Measurements from ENCODE around the gene DAPK1.

DAPK1 gene

DNA sequence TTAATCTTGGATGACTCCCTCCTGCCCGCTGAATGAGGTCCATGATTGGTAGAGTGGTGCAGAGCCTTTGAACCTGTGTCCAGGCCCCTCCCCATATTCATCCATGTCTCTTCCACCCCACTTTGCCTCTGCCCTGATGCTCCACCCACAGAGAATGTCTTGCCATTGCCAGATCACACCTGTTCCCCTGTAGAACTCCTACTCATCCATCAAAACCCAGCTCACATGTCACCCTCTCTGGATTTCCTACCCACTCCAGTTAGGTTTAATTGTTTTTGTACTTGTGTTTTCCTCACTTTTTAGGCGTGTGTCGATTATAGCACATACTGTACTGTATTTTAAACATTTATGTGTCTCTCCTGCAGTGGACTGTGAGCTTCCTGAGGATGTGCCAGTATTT lies 121.3 kb downstream of the DAPK1 start:
- no peak for DNase-seq

GRCh38 chr9:87619346-87619745 lies 121.7 kb downstream of the DAPK1 start:
- DNase-seq, result no peak

DNA sequence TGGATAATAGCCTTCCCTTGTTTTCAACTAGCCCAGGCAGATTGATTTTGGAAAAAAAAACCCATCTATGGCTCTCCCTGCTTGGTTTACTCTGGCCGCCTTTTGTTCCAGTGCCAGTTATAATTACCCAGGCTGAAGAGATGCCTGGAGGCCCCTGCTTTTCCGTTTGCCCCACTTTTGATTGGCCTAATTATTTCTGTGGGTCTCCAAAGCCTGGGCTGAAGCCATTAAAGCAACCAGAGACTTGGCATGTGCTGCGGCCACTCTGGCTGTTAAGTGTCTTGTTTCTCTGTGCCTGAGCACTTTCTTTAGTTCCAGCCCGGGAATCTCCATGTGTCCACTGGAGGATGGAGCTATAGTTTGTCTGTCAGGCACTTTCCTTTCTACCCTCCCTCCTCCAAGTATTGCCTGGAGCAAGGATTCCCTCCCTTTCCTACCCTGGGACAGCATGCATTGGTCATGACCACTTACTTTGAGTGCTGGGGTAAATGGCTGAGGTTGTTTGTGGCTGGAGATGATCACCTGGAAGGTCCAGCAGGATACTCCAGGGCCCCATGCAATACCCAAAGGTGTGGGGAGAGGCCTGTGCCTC lies 123.2 kb downstream of the DAPK1 start:
- DNase-seq, result no peak

GRCh38 chr9:87622098-87622497 lies 124.4 kb downstream of the DAPK1 start:
- no peak for DNase-seq

DNA sequence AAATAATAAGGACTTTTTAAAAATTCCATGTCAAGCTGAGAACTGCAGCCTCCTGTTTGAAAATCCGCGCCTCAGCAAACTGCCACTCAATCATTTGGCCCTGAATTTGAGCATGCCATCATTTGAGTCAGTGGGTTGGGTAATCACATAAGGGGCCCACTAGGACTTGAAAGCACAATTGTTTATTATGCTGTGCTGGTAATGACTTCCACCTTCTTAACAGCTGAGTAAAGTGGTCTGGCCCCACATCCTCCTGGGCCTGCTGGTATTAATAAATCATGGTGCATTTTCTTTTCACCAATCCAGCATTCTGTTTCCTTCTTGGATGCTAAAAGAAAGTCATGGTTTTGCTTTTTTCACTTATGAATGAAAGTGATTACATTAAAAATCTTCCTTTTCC lies 125.3 kb downstream of the DAPK1 start:
- DNase-seq, result no peak

DNA sequence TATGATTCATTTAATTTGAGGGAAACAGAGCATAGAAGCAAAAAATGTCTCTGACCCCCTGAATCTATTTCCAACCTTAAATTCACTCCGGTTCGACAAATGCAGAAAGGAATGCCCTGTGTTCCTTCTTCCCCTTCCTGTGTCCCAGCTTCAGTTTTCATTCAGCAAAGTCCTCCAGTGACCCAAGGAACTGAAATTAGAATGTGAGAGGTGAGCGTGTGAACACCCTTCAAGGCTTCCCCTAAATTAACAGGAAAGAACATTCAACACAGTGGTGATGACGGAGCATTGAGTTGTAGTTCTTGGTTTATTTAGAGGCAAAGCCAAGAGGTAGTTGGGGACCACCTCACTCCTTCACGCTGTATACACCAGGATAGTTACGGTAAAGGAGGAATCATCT lies 130.7 kb downstream of the DAPK1 start:
- no peak for DNase-seq

DNA sequence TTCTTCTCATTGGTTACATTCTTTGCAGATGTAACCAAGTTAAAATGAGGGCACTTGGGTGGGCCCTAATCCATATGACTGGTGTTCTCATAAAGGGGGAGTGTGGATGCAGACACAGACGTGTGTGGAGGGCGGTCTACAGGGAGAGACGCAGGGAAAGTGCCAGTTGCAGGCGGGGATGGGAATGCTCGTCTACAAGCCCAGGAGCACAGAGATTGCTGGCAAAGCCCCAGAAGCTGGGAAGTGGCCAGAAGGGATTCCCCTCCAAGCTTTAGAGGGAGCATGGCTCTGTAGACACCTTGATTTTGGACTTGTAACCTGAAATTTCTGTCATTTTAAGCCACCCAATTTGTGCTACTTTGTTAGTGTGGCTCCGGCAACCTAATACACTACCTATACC lies 131.4 kb downstream of the DAPK1 start:
- no peak for DNase-seq

GRCh38 chr9:87630266-87630665 lies 132.6 kb downstream of the DAPK1 start:
- DNase-seq, result no peak

GRCh38 chr9:87630846-87631245 lies 133.2 kb downstream of the DAPK1 start:
- DNase-seq, result no peak

DNA sequence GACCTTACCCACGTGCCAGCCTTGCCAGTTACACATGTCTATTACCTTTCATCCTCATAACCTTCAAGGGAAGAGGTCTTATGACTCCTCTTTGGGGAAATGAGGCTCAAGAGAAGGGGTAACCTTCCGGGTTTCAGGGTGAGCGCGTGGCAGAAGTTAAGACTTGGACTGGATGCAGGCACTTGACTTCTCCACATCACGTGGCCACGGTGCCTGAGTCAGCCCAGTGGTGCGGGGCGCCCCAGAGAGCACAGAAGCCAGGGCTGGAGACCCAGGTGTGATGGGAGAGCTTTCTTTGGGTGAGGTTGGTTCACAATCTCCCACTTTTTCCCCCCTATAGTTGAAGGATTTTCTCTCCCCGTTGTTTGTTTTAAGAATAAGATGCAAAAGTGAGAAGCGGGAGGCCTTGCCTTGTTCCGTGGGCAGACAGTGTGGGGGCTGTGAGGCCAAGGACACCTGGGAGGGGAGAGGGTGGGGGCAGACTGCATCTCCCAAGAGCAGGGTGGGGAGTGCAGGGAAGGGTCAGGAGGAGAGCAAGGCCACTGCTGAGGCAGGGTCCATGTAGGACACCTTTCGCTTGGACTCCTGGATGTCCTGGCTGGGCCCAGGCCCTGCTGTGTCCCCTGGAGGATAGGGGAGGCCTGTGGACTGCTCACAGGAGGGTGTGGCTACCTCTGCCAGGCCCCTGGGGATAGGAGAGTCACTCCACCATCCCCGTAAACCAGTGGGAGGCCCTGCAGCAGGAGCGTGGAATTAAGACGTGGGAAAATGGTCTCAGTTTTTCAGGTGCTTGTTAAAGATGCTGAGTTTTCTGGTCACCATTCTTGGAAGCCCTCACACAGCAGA lies 138.2 kb downstream of the DAPK1 start:
- DNase-seq, result no peak

GRCh38 chr9:87638292-87638691 lies 140.6 kb downstream of the DAPK1 start:
- no peak for DNase-seq

DNA sequence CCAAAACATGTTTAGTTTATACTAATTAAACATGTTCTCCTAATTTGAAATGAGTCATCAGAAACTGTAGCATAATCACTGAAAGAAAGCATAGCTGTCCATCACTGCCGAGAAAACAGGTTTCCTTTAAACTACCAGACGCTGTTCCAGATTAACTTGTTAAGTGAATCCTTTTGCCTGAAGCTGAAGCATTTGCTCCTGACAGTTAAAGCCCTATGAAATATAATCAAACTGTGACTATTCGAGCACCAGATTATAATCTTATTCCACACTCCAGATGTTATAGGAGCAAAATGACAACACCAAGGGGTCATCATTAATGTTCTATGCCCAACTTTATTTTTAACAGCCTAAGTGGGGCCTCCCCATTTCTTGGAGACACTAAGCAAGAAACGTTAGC lies 142.3 kb downstream of the DAPK1 start:
- no peak for DNase-seq

GRCh38 chr9:87640385-87640795 lies 142.7 kb downstream of the DAPK1 start:
- no peak for DNase-seq

DNA sequence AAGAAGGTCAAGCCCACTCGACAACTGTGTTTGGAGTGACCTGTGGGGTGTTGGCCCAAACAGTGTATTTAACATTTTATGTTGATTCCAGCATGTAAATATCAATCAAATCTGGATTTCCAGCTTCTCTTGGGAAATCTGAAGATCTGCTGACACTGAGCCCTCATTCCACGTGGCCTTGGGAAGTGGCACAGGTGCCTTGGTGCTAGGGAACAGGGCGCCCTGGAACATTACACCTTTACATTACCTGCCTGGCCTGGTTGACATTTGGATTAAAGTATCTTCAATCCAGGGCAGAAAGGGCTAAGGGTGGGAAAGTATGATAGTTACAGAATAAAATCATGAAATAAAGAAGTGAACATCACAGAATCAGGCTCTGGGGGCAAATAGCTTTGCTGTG lies 143.4 kb downstream of the DAPK1 start:
- no peak for DNase-seq

DNA sequence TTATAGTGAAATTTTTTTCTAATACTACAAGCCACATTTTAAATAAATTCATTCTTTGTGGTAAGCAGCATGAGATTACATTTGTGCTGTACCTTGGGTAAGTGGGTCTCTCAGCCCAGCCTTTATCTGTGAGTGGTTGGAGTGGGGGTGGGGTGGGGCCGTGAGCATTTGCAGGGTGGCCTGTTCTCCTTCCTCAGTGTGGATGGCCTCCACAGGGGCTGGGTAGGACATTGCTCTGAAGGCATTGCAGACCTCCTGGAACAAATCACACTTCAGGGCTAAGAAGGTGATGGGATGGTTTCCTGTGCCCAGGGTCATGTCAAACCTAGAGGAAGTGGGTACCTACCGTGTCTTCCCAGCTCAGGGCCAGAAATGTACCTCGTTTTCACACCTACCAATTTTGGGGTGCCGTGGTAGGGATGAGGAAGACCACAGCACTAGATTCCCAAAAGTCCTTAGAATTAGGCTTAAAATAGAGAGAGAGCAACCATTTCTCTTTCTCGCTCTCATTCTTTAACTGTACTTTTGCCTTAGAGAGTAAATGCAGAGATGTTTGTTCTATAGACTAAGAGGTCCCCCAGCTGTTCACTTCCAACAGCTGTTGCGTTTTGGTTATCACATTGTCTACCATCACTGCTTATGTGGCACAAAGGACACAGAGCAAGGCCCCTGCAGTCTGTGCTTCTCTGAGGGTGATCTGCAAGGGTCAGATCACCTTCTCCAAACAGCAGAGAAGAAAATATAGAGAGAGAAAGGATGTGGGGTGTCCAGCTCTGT lies 144.9 kb downstream of the DAPK1 start:
- no peak for DNase-seq

DNA sequence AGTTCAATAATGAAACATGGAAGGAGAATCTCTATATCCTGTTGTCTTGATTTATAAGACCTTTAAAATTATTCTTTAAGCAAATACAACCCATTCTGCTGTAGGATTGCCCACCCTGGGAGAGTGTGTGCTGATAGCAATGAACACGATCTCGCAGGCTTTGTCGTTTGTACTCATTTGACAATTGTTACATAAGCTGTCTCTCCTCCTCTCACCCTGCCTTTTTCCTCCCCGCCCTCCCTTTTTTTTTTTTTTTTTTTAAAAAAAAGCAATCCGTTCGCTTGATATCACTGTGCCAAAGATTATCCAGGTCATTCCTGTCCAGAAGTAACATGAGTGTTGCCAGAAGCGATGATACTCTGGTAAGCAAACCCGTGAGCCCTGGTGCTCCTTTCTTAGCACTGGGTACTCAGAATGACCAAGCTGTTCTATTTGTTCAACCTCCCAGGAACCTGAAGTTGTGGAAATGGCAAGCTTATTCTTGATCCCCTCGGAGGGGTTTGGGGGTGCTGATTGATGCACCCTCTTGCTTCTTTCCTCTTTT lies 145.5 kb downstream of the DAPK1 start:
- DNase-seq, result no peak

- no peak for DNase-seq
Measured at GRCh38 chr9:87643778-87644570, 146.3 kb downstream of the DAPK1 start.

GRCh38 chr9:87644659-87645058 lies 147.0 kb downstream of the DAPK1 start:
- DNase-seq, result no peak

- DNase-seq, result no peak
Measured at GRCh38 chr9:87646546-87646945, 148.9 kb downstream of the DAPK1 start.

- no peak for DNase-seq
Measured at GRCh38 chr9:87647114-87647513, 149.4 kb downstream of the DAPK1 start.

- no peak for DNase-seq
Measured at GRCh38 chr9:87648606-87649005, 150.9 kb downstream of the DAPK1 start.

- no peak for DNase-seq
Measured at GRCh38 chr9:87650611-87651295, 153.1 kb downstream of the DAPK1 start.

Data from CD4-positive, alpha-beta T cell treated with Interleukin-21 for 1 hour (primary cell).